ENCODE measurements around the gene MPND. TPM values are rescaled to one million over a fixed set of nuclear protein-coding genes. Genes with fewer than 3 reads are reported as not detected.

Gene MPND
- total RNA-seq, 2 donors from 2014 or later, result 12.5 to 18.2 TPM

- 85% methylated on average over 16 of the region's 16 CpGs for whole genome bisulfite sequencing
- TF ChIP-seq POLR2A (IDR thresholded peaks at IDR 0.05) (no peak), CTCF (IDR thresholded peaks at IDR 0.05) (no peak), POLR2AphosphoS5 (IDR thresholded peaks at IDR 0.05) (no peak)
- no peak overlapping the region for H3K27ac ChIP-seq
- no peaks in the 10 kb centered on the region for H3K27me3 ChIP-seq (replicated peaks; ENCODE audit: insufficient read depth)
- no peak overlapping the region for H3K4me3 ChIP-seq
- intact Hi-C loops (cut with DNase I), result no loop called here
- no peak for DNase-seq (ENCODE audit: low spot score)
- no peaks in the 10 kb centered on the region for H3K9me3 ChIP-seq
- no peaks in the 10 kb centered on the region for H3K4me1 ChIP-seq (replicated peaks)
- peaks cover 0 to 17% of the 10 kb centered on the region in 2 donors for H3K36me3 ChIP-seq
Measured at GRCh38 chr19:4357921-4358326, 14.6 kb downstream of the MPND start.

GRCh38 chr19:4358709-4359626 is 15.6 kb downstream of the MPND start:
- H3K9me3 ChIP-seq, result no peaks in the 10 kb centered on the region
- H3K4me3 ChIP-seq, result no peak overlapping the region
- H3K36me3 ChIP-seq, result peaks cover 0 to 28% of the 10 kb centered on the region in 2 donors
- WGBS, result 91% methylated on average over 19 of the region's 25 CpGs
- no peak for TF ChIP-seq POLR2AphosphoS5 (IDR thresholded peaks at IDR 0.05)
- no peak for TF ChIP-seq POLR2A (IDR thresholded peaks at IDR 0.05)
- TF ChIP-seq CTCF (IDR thresholded peaks at IDR 0.05), result no peak
- no peak for DNase-seq (ENCODE audit: low spot score)
- H3K27ac ChIP-seq, result no peak overlapping the region
- H3K27me3 ChIP-seq (replicated peaks; ENCODE audit: insufficient read depth), result no peaks in the 10 kb centered on the region
- intact Hi-C loops (cut with DNase I), result no loop called here
- H3K4me1 ChIP-seq (replicated peaks), result no peaks in the 10 kb centered on the region

- TF ChIP-seq POLR2AphosphoS5 (IDR thresholded peaks at IDR 0.05), result no peak
- TF ChIP-seq POLR2A (IDR thresholded peaks at IDR 0.05), result no peak
- TF ChIP-seq CTCF (IDR thresholded peaks at IDR 0.05), result no peak
Measured at GRCh38 chr19:4359627-4360000, 16.3 kb downstream of the MPND start.

GRCh38 chr19:4360081-4360569 is 16.8 kb downstream of the MPND start:
- Histone ChIP-seq H3K27ac (peak overlapping the region; percentile 36 to 55), H3K4me3 (no peak overlapping the region), H3K4me1 (replicated peaks) (no peaks in the 10 kb centered on the region), H3K9me3 (no peaks in the 10 kb centered on the region), H3K36me3 (peaks cover 0 to 28% of the 10 kb centered on the region in 2 donors), H3K27me3 (replicated peaks; ENCODE audit: insufficient read depth) (no peaks in the 10 kb centered on the region)
- 48% methylated on average over 9 of the region's 9 CpGs for WGBS
- intact Hi-C loops (cut with DNase I), result no loop called here
- TF ChIP-seq CTCF (IDR thresholded peaks at IDR 0.05), result no peak
- TF ChIP-seq POLR2AphosphoS5 (IDR thresholded peaks at IDR 0.05), result no peak
- TF ChIP-seq POLR2A (IDR thresholded peaks at IDR 0.05), result no peak
- no peak for DNase-seq (ENCODE audit: low spot score)

More at GRCh38 chr19:4359627-4360000, 16.3 kb downstream of the MPND start:
- H3K9me3 ChIP-seq, result no peaks in the 10 kb centered on the region
- no peak overlapping the region for H3K4me3 ChIP-seq
- H3K4me1 ChIP-seq (replicated peaks), result no peaks in the 10 kb centered on the region
- peak overlapping the region in 1 of 2 donors; percentile 55 for H3K27ac ChIP-seq
- intact Hi-C loops (cut with DNase I), result no loop called here
- DNase-seq (ENCODE audit: low spot score), result no peak
- H3K36me3 ChIP-seq, result peaks cover 0 to 28% of the 10 kb centered on the region in 2 donors
- no peaks in the 10 kb centered on the region for H3K27me3 ChIP-seq (replicated peaks; ENCODE audit: insufficient read depth)
- WGBS, result 69% methylated on average over 13 of the region's 13 CpGs
